ENCODE measurements around the gene ALG13.

- TF ChIP-seq, protein P1, sequence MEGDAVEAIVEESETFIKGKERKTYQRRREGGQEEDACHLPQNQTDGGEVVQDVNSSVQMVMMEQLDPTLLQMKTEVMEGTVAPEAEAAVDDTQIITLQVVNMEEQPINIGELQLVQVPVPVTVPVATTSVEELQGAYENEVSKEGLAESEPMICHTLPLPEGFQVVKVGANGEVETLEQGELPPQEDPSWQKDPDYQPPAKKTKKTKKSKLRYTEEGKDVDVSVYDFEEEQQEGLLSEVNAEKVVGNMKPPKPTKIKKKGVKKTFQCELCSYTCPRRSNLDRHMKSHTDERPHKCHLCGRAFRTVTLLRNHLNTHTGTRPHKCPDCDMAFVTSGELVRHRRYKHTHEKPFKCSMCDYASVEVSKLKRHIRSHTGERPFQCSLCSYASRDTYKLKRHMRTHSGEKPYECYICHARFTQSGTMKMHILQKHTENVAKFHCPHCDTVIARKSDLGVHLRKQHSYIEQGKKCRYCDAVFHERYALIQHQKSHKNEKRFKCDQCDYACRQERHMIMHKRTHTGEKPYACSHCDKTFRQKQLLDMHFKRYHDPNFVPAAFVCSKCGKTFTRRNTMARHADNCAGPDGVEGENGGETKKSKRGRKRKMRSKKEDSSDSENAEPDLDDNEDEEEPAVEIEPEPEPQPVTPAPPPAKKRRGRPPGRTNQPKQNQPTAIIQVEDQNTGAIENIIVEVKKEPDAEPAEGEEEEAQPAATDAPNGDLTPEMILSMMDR (IDR thresholded peaks at IDR 0.05): no peak
- no peak for TF ChIP-seq IRF2 (CRISPR knock-in tag; IDR thresholded peaks at IDR 0.05; ENCODE audit: borderline replicate concordance, low read depth)
- TF ChIP-seq ESRRA (CRISPR knock-in tag; IDR thresholded peaks at IDR 0.05; ENCODE audit: borderline replicate concordance): no peak
- no peak for TF ChIP-seq NFE2L1 (CRISPR knock-in tag; IDR thresholded peaks at IDR 0.05)
- TF ChIP-seq ZNF138 (CRISPR knock-in tag; conservative IDR thresholded peaks at IDR 0.05): no peak
- TF ChIP-seq ATF1 (CRISPR knock-in tag; IDR thresholded peaks at IDR 0.05): no peak
- TF ChIP-seq, protein P2, sequence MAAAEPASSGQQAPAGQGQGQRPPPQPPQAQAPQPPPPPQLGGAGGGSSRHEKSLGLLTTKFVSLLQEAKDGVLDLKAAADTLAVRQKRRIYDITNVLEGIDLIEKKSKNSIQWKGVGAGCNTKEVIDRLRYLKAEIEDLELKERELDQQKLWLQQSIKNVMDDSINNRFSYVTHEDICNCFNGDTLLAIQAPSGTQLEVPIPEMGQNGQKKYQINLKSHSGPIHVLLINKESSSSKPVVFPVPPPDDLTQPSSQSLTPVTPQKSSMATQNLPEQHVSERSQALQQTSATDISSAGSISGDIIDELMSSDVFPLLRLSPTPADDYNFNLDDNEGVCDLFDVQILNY (CRISPR knock-in tag; IDR thresholded peaks at IDR 0.05): no peak
- no peak for TF ChIP-seq E2F1 (CRISPR knock-in tag; IDR thresholded peaks at IDR 0.05)
- no peak for TF ChIP-seq MAX (CRISPR knock-in tag; IDR thresholded peaks at IDR 0.05)
- no peak for TF ChIP-seq CREB1 (CRISPR knock-in tag; IDR thresholded peaks at IDR 0.05)
- no peak for TF ChIP-seq AFF4 (CRISPR knock-in tag; IDR thresholded peaks at IDR 0.05; ENCODE audit: borderline replicate concordance)
These were observed 62.3 kb downstream of the ALG13 start for GRCh38 chrX:111743316-111743715.

Measured in WTC11 (cell line).